Activated CD4-positive, CD25-positive, alpha-beta regulatory T cell treated with anti-CD3 and anti-CD28 coated beads, Interleukin-2, amount 50 U/mL, for 72 hours (primary cell): Measurements from ENCODE around the gene PRPSAP1.
"Not testable (repeated sequence)": the region's sequence is repeated elsewhere in the genome, so short reads cannot be mapped to it uniquely, and the experiment has no call there.

ENCODE experiments used
- DNase-seq: peaks from one replicate; pipeline ENCODE4 v3.0.0; 2021

PRPSAP1 gene

GRCh38 chr17:76382803-76383545 lies 29.3 kb upstream of the PRPSAP1 start:
- DNase-seq, result no peak

DNA sequence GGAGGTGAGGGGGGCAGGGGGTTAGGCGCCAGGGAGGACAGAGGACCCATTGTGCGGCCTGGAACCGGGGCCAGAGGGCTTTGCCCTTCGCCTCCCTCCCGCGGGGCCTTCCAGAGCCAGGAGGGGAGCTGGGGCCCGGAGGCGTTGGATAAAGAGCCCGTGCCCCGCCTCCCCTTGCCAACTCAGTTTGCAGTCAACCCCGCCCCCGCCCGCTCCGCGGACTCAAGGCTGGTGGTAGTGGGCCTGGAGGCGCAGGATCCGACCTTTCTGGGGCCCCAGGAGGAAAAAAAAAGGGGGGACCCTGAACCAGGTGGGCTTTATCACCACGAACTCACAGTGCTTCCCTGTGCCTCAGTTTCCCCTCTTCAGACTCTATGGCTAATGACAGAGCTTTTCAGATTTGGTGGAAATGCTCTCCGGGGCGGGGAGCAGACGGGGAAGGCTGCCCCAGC lies 28.7 kb upstream of the PRPSAP1 start:
- no peak for DNase-seq

GRCh38 chr17:76381633-76382350 lies 28.1 kb upstream of the PRPSAP1 start:
- DNase-seq, result no peak

GRCh38 chr17:76379646-76380376 lies 26.1 kb upstream of the PRPSAP1 start:
- DNase-seq, result no peak

GRCh38 chr17:76379275-76379641 lies 25.5 kb upstream of the PRPSAP1 start:
- no peak for DNase-seq

GRCh38 chr17:76378548-76379274 lies 25.0 kb upstream of the PRPSAP1 start:
- DNase-seq, result no peak

DNA sequence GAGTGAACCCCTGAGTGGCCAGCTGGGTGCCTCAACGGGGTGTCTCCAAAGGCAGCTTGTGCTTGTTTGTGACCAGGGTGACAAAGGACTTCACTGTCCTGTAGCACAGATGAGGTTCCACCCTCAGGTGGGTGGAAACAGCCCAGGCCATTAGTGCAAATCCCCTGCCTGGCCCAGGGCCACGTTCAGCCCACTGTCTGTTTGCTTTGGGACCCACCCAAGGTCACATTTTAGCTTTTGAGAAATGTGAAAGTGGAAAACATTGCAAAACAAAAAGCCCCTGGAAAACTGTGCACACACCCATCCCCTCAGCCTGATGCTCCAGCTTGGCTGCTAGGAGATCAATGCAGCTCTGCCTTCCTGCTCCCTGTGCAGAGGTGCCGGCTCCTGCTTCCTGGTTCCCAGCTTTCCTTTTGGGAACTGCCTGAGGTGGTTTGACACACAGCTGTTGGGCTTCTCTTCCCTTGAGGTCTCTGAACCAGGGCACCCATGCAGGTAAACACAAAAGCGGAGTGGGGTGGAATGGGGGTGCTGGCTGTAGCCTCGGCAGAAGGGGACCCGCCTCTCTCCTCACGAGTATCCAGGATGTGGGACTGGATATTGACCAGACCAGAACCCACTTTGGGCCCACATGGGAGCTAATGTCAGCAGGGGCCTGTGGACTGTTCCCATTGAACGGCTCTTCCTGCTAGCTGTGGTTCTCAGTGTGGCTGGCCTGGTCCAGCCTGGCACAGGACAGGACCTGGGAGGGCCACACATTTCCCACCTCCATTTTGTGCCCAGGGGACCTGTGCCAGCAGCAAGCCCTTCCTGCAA lies 22.8 kb upstream of the PRPSAP1 start:
- no peak for DNase-seq

DNA sequence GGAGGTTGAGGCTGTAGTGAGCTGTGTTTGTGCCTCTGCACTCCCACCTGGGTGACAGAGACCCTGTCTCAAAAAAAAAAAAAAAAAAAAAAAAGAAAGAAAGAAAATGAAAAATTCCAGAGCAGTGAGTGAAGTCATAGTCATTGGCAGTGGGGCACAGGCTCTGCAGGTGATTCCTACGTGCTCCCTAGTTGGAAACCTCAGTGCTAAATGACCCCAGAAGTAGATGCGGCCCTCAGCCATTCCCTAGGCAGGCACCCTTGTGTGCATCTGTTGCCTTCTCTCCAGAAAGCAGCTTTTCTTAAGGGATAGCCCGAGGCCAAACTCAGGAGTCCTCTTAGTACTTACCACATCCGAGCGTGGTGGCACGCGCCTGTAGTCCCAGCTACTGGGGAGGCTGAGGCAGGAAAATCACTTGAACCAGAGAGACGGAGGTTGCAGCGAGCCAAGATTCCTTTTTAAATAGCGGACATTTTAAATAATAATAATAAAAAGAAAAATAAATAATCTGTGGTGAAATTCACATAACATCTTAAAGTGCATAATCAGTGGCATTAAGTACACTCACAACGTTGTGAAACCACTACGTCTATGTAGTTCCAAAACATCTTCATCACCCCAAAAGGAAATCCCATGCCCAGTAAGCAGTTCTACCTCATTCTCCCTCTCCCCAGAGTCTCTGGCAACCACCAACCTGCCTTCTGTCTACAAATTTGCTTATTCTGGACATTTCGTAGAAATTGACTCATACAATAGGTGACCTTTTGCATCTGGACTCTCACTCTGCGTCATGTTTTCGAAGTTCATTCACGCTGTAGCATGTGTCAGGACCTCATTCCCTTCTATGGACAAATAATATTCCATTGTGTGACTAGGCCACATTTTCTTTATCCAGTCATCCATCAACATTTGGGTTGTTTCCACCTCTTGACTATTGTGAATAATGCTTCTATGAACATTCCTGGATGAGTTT lies 18.2 kb upstream of the PRPSAP1 start:
- no peak for DNase-seq

DNA sequence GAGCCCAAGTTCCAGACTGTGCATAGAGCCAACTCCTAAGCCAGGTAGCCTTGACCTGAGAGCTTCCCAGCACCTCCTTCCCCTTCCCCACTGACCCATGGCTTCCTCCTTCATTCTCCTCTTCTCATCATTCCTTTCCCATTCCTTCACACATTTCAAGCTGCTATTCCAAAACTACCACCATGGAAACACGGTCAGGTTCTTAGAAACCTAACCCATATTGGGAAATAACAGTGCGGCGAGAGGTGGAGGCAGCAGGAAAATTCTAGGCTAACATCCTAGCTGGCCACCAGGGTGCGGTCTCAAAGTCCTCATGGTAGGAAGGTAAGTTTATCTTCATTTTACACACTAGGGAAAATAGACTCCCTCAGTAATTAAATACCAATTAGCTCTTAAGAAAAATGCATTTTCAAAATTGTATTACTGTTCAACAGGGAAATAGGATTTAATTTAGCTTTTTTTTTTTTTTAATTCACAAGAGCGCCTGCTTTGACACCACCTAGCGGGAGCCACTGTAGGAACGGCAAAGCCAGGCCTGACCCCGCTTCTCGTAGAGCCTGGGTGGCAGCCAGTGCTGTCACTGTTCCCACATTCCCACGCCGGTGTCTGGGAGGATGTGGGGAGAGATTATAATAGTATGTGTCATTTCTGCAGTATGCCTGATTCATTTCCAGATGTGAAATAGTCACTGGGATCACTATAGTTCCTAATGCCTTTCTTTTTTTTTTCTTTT lies 16.7 kb upstream of the PRPSAP1 start:
- no peak for DNase-seq

DNA sequence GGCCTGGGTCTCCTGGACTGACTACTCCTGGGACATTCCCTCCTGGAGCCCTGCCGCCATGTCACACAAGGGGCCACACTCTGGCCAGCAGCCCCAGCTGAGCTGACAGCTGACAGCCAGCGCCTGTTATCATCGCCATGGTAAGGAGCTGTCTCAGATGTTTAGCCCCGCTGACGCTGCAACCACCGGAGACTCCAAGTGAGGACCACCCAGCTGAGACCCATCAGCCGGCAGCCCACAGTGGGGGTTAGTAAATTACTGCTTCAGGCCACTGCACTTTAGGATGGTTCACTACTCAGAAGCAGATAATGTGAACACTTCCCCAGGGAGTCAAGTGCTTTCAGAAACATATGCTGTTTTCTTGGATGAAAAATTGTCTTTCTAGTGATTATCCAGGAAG lies 16.1 kb upstream of the PRPSAP1 start:
- no peak for DNase-seq

DNA sequence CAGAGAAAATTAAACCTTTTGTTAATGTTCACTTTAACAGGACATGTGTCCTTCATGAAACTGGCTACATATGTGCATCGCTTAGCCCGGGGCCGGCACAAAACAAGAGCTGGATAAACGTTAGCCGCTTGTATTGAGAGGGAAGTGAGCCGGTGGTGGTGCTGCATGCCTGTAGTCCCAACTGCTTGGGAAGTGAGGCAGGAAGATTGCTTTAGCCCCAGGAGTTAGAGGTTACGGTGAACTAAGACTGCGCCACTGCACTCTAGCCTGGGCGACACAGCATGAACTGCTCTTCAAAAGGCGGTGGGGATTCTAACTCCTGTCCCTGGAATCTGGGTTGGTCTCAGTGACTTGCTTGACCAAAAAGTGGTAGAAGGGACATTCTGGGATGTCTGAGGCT lies 15.7 kb upstream of the PRPSAP1 start:
- no peak for DNase-seq

DNA sequence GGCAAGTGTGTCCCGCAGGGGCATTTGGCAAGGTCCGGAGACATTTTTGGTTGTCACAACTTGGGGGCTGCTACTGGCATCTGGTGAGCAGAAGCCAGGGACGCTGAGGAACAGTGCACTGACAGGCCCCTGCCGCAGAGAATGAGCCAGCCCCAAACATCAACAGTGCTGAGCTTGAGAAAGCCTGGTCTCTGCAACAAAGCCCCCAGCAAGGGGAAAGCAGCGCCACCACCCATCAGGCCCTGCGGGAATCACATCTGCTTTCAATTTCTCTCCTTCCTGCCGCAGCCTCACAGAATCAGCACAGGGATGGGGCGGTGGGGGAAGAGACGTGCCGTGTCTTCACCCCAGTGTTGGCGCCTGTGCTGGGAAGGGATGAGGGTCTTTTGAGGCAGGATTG lies 14.8 kb upstream of the PRPSAP1 start:
- DNase-seq, result no peak

DNA sequence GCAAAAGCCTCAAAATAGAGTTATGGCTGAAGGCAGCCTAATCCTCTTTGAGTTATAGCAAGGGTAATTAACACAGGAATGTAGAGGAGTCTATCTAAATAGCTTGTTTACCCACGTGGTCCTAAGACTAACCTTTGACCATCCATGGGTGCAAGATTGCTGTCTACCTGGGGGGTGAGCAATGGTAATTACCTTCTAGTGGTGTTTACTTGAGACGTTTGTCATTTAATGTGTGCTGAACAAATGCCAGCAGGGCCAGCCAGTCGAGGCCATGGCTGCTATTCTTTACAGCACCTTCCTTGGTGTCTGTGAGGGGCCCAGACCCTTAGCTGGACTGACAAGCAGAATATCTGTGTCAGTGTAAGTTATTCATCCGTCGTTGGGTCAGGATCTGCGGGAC lies 13.9 kb upstream of the PRPSAP1 start:
- DNase-seq, result no peak

- no peak for DNase-seq
Observed at GRCh38 chr17:76366247-76366646, 12.5 kb upstream of the PRPSAP1 start.

- no peak for DNase-seq
Observed at GRCh38 chr17:76365256-76365903, 11.7 kb upstream of the PRPSAP1 start.

DNA sequence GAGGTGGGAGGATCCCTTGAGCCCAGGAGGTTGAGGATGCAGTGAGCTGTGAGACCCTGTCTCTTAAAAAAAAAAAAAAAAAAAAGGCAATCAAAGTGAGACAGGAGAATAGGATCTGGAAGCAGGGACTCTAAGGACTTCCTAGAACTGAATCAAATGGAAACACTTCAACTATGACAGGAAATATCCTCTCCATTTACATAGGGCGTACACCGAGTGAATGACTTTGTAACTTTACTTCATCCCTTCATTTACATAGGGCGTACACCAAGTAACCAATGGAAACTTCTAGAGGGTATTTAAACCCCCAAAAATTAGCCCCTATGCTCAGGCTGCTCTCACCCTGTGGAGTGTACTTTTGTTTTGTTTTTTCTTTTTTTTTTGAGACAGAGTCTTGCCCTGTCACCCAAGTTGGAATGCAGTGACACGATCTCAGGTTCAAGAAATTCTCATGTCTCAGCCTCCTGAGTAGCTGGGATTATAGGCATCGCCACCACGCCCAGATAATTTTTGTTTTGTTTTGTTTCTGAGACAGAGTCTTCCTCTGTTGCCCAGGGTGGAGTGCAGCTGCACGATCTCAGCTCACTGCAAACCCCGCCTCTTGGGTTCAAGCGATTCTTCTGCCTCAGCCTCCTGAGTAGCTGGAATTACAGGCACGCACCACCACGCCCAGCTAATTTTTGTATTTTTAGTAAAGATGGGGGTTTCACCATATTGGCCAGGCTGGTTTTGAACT lies 9.6 kb upstream of the PRPSAP1 start:
- no peak for DNase-seq

- DNase-seq, result no peak
Observed at GRCh38 chr17:76360461-76360860, 6.7 kb upstream of the PRPSAP1 start.

DNA sequence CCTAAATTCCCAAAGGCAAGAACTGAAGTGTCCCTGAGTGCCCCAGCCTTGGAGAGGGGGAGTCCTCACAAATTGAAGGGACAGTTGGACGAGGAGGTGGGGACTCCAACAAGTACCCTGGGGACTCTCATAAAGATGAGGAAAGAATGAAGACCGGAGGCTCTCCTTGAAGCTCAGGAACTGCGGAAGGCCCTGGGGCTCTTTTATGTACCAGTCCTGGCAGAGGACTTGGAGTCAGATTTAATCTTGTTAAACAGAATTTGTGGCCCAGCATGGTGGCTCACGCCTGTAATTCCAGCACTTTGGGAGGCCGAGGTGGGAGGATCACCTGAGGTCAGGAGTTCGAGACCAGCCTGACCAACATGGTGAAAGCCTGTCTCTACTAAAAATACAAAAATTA lies 6.1 kb upstream of the PRPSAP1 start:
- not testable (repeated sequence) for DNase-seq

GRCh38 chr17:76359375-76359774 lies 5.7 kb upstream of the PRPSAP1 start:
- no peak for DNase-seq
